ENCODE data around the gene LRRC53. TPM values are rescaled to one million over a fixed set of nuclear protein-coding genes. Genes with fewer than 3 reads are reported as not detected.

LRRC53 gene
- total and polyA plus RNA-seq, 2 experiments from 2014 or later: not detected

GRCh38 chr1:74485622-74486021 lies 26.8 kb downstream of the LRRC53 start:
- Mint-ChIP-seq H3K4me3 (no peak overlapping the region), H3K27me3 (ENCODE audit: insufficient read depth, low read depth, poor library complexity) (no peaks in the 10 kb centered on the region), H3K36me3 (ENCODE audit: low read depth) (no peaks in the 10 kb centered on the region), H3K4me1 (peaks cover 29% of the 10 kb centered on the region), H3K27ac (no peak overlapping the region), H3K9me3 (no peaks in the 10 kb centered on the region)
- no peak overlapping the region for H3K27ac ChIP-seq (ENCODE audit: low read depth)
- no peak for ATAC-seq
- no peak overlapping the region; the same call in 1 of the 2 replicates for H2AFZ ChIP-seq
- no peaks in the 10 kb centered on the region for H3F3A ChIP-seq (replicated peaks; ENCODE audit: low read depth)
- peaks cover 51% of the 10 kb centered on the region for H3K4me1 ChIP-seq (ENCODE audit: insufficient read depth)
- no peak overlapping the region for H3K4me3 ChIP-seq
- no peak for TF ChIP-seq ZNF462 (CRISPR knock-in tag; IDR thresholded peaks at IDR 0.05)
- TF ChIP-seq ZNF114 (CRISPR knock-in tag; IDR thresholded peaks at IDR 0.05): no peak
- TF ChIP-seq ZNF331 (CRISPR knock-in tag; IDR thresholded peaks at IDR 0.05; ENCODE audit: low read depth): no peak
- no peak for TF ChIP-seq STAT1 (IDR thresholded peaks at IDR 0.05; ENCODE audit: unreplicated experiment)
- no peak for TF ChIP-seq EZH2 (IDR thresholded peaks at IDR 0.05; ENCODE audit: low read depth, unreplicated experiment)
- TF ChIP-seq NANOG (IDR thresholded peaks at IDR 0.05; ENCODE audit: borderline replicate concordance): no peak
- no peak for TF ChIP-seq CREB1 (CRISPR knock-in tag; IDR thresholded peaks at IDR 0.05; ENCODE audit: low read depth)
- TF ChIP-seq EZH2phosphoT487 (IDR thresholded peaks at IDR 0.05; ENCODE audit: unreplicated experiment): no peak
- TF ChIP-seq REST (IDR thresholded peaks at IDR 0.05; ENCODE audit: unreplicated experiment): no peak
- TF ChIP-seq JUNB (IDR thresholded peaks at IDR 0.05; ENCODE audit: unreplicated experiment): no peak
- TF ChIP-seq ETS1 (IDR thresholded peaks at IDR 0.05): no peak
- no peak for TF ChIP-seq POLR2AphosphoS5 (IDR thresholded peaks at IDR 0.05; ENCODE audit: low read depth)
- TF ChIP-seq, protein P1, sequence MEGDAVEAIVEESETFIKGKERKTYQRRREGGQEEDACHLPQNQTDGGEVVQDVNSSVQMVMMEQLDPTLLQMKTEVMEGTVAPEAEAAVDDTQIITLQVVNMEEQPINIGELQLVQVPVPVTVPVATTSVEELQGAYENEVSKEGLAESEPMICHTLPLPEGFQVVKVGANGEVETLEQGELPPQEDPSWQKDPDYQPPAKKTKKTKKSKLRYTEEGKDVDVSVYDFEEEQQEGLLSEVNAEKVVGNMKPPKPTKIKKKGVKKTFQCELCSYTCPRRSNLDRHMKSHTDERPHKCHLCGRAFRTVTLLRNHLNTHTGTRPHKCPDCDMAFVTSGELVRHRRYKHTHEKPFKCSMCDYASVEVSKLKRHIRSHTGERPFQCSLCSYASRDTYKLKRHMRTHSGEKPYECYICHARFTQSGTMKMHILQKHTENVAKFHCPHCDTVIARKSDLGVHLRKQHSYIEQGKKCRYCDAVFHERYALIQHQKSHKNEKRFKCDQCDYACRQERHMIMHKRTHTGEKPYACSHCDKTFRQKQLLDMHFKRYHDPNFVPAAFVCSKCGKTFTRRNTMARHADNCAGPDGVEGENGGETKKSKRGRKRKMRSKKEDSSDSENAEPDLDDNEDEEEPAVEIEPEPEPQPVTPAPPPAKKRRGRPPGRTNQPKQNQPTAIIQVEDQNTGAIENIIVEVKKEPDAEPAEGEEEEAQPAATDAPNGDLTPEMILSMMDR (conservative IDR thresholded peaks at IDR 0.05; ENCODE audit: low read depth in 2 of 2): no peak
- 0 out of 2 replicates have a peak, but pooled peaks cover 3% of the 10 kb centered on the region for H3K9me2 ChIP-seq (ENCODE audit: insufficient read depth)
- no peaks in the 10 kb centered on the region for H3K27me3 ChIP-seq (ENCODE audit: insufficient read depth)
- H3K4me2 ChIP-seq: no peak overlapping the region
- no peaks in the 10 kb centered on the region for H3K79me2 ChIP-seq (replicated peaks; ENCODE audit: insufficient read depth)
- H3K36me3 ChIP-seq (ENCODE audit: insufficient read depth): no peaks in the 10 kb centered on the region
- DNase-seq (ENCODE audit: low spot score): no peak
- H4K20me1 ChIP-seq (replicated peaks; ENCODE audit: insufficient read depth): no peaks in the 10 kb centered on the region
